Right cardiac atrium (tissue), 5 donors: ENCODE measurements around the gene SIKE1. TPM values are rescaled to one million over a fixed set of nuclear protein-coding genes. Genes with fewer than 3 reads are reported as not detected.
"Not testable (repeated sequence)": the region's sequence is repeated elsewhere in the genome, so short reads cannot be mapped to it uniquely, and the experiment has no call there.

Experiments
- ATAC-seq, 2 donors: fragments of 200-7000 bp; cut with Tn5 transposase; one replicate each; pipeline versions ENCODE4 v1.8.0 to v1.9.1; 2020; ENCODE audit warnings: moderate library complexity in 2 of 2, mild to moderate bottlenecking in 1 of 2
- DNase-seq, 3 donors: peaks; one replicate each; pipeline ENCODE4 v3.0.0-alpha.2; 2020
- H3K27ac ChIP-seq: one replicate; pipeline ENCODE4 v1.5.1; 2013; ENCODE audit warnings: mild to moderate bottlenecking, low read length, control low read depth, moderate library complexity
- H3K27me3 ChIP-seq: one replicate; pipeline ENCODE4 v1.6.1; 2013; ENCODE audit not compliant: control insufficient read depth, insufficient read depth
- H3K4me1 ChIP-seq: one replicate; pipeline ENCODE4 v1.6.1; 2013; ENCODE audit warnings: low read length; ENCODE audit not compliant: control insufficient read depth, insufficient read depth
- H3K4me3 ChIP-seq: one replicate; pipeline ENCODE4 v1.5.1; 2013; ENCODE audit warnings: low read length, control low read depth
- H3K9me3 ChIP-seq: one replicate; pipeline ENCODE4 v1.6.1; 2013; ENCODE audit warnings: low read length; ENCODE audit not compliant: control insufficient read depth
- WGBS: extraction: QIAGEN DNeasy Blood & Tissue Kit; methylation state at CpG from one replicate; pipeline ENCODE4 v1.1.7; 2013; 5-methylcytosine and 5-hydroxymethylcytosine counted together
- intact Hi-C, 4 donors: fragments of 100-400 bp; cut with DNase I; formaldehyde crosslinking; loops; one replicate each; pipeline versions ENCODE4 v1.11.0 to v1.14.0; 2022 to 2023
- long read RNA-seq, 4 donors: library from polyadenylated mRNA; unstranded; transcript quantifications; one replicate each; pipeline ENCODE4 v2.0.0, GENCODE V29; 2020 to 2021
- polyA plus RNA-seq: library from polyadenylated mRNA; stranded (reverse); fragments of 200-250 nt; gene quantifications from one replicate; pipeline ENCODE4 v1.2.3, GENCODE V29; 2013
- total RNA-seq, 4 donors: library from RNA; stranded (reverse); fragmentation: NEBNext Ultra II Directional; extraction: Animal tissue kit (Norgen Biotek cat#: 25700); gene quantifications; one replicate each; pipeline ENCODE4 v1.2.1, GENCODE V29; 2021
- donor health status: healthy with polysubstance abuse.
- donor health status: DM: no; HTN: yes; CAD: no.
- donor health status: DM: no; HTN: no; CAD: no.
- donor health status: DM: no; HTN: yes; CAD: no; lungs with severe emphysema.
- donor health status: DM: yes; HTN: yes; CAD: no.

Gene SIKE1
- total RNA-seq (10 to 100 TPM; 31.3 to 36.9 (median 34.7) TPM), polyA plus RNA-seq (17.9 TPM)
- long read RNA-seq, donor 1, transcript SIKE1-201 (5 exons, 2,190 nt) = major isoform, 9 of 13 reads
- long read RNA-seq, donor 1, partial matches to known transcripts = 0 of 13 reads
- long read RNA-seq, donor 1, other reads (novel, unspliced or antisense) = 2 of 13 reads
- long read RNA-seq, donor 2, partial matches to known transcripts = 0 of 5 reads
- long read RNA-seq, donor 2, other reads (novel, unspliced or antisense) = 2 of 5 reads
- long read RNA-seq, donor 3, full-length matches to known transcripts = 31 of 38 reads
- long read RNA-seq, donor 3, partial matches to known transcripts = 4 of 38 reads
- long read RNA-seq, donor 3, other reads (novel, unspliced or antisense) = 3 of 38 reads
- long read RNA-seq, donor 4, partial matches to known transcripts = 1 of 8 reads
- long read RNA-seq, donor 4, other reads (novel, unspliced or antisense) = 1 of 8 reads

DNA sequence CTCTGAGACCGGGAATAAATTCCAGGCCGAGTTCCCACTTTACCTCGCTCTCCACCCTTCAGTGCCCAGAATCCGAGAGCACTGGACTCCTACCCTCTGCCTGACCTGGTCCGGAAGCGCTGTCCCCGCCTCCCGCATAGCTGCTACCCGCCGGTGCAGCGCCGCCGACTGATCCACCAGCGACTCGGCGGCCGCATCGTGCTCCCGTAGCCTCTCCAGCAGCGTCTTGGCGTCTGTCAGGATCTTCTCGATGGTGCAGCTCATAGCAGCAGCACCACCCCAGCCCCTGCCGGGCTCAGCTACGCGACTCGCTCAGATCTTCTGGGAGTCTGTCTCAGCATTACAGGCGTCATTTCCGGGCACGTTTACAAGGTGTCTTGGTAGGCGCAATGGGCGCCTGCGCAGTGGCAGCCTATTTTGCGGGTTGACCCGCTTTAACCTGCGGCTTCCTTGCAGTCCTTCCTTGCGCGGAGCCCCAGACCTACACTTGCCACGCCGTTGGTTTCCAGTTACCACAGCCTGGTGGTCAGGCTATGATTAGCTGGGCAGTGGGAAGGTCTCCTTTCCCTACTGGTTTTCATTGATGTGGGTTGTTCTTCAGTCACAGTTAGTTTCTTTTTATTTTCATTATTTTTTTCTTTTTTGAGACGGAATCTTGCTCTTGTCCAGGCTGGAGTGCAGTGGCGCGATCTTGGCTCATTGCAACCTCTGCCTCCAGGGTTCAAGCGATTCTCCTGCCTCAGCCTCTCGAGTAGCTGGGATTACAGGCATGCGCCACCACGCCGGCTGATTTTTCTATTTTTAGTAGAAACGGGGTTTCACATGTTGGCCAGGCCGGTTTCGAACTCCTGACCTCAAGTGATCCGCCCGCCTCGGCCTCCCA lies at the start of gene SIKE1:
Gene SIKE1 (minus strand): TSS at position 342 of the 883 bp plus-strand sequence. CDS start 78 bp downstream, at position 264.
- Histone ChIP-seq H3K27me3 (no peaks in the 10 kb centered on the region), H3K4me3 (peak within 1 kb of the TSS; percentile 77), H3K27ac (peak within 1 kb of the TSS; percentile 88), H3K4me1 (no peaks in the 10 kb centered on the region), H3K9me3 (no peaks in the 10 kb centered on the region)
- peak; percentile 99 for ATAC-seq
- 19% methylated on average over 53 of the region's 53 CpGs for WGBS
- peak; percentile 95 to 97 (median 95) for DNase-seq
- intact Hi-C loops = no loop called here

- H3K27me3 ChIP-seq, H3K27ac ChIP-seq, H3K9me3 ChIP-seq, ATAC-seq, H3K4me3 ChIP-seq, intact Hi-C loops, DNase-seq, H3K4me1 ChIP-seq: not testable (repeated sequence)
- WGBS = 70% methylated on average over 1 of the region's 1 CpG
Observed at GRCh38 chr1:114830075-114830474, 49.6 kb upstream of the SIKE1 start.

- Histone ChIP-seq H3K9me3 (no peaks in the 10 kb centered on the region), H3K27me3 (no peaks in the 10 kb centered on the region), H3K27ac (no peak overlapping the region), H3K4me3 (no peak overlapping the region), H3K4me1 (no peaks in the 10 kb centered on the region)
- intact Hi-C loops = no loop called here
- ATAC-seq = no peak
- WGBS = 82% methylated on average over 5 of the region's 5 CpGs
- DNase-seq = no peak
Observed at GRCh38 chr1:114828251-114828650, 47.8 kb upstream of the SIKE1 start.

GRCh38 chr1:114821978-114822377 lies 41.5 kb upstream of the SIKE1 start:
- Histone ChIP-seq H3K4me3 (no peak overlapping the region), H3K4me1 (no peaks in the 10 kb centered on the region), H3K27ac (no peak overlapping the region), H3K27me3 (no peaks in the 10 kb centered on the region), H3K9me3 (no peaks in the 10 kb centered on the region)
- DNase-seq (no peak), ATAC-seq (no peak)
- intact Hi-C loops = no loop called here

DNA sequence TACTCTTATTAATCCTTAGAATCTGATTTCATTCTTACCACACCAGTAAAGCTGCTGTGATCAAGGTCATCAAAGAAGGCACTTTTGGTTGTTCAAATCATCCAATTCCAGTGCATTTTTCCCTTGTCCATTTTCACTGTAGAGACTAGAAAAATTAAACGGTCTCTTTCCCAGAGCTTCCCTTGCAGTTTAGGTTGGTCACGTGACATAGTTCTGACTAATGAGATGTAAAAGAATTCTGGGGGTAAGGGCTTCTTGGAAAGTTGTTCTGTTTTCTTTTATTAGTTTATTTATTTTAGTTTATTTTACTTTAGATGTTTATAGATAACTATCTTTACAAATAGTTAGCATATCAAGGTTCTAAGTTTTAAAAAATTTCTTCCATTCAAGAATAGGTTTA lies 39.9 kb upstream of the SIKE1 start:
- intact Hi-C loops = no loop called here
- H3K4me3 ChIP-seq = no peak overlapping the region
- DNase-seq = no peak
- WGBS = 84% methylated on average over 2 of the region's 2 CpGs
- no peaks in the 10 kb centered on the region for H3K27me3 ChIP-seq
- H3K27ac ChIP-seq = no peak overlapping the region
- H3K9me3 ChIP-seq = no peaks in the 10 kb centered on the region
- ATAC-seq = no peak
- no peaks in the 10 kb centered on the region for H3K4me1 ChIP-seq

DNA sequence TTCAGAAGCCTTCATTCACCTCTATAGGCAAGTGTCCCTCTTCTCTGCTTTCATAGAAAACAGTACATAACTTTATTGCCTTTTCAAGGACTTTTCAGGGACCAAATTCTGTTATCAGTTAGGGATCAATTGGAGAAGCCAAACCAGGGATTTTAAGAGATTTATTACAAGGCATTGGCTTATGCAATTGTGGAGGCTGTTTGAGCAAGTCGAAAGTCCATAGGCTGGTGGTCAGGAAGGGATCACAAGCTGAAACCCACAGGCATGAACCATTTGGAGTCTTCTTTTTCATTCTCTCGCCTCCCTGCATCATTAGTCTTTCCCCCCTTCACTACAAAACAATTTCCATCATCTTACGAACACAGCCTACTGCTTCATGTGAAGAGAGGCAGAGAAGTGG lies 39.4 kb upstream of the SIKE1 start:
- intact Hi-C loops = no loop called here
- DNase-seq (no peak), ATAC-seq (no peak)
- no peaks in the 10 kb centered on the region for H3K27me3 ChIP-seq
- no peak overlapping the region for H3K4me3 ChIP-seq
- WGBS = 67% methylated on average over 3 of the region's 3 CpGs
- no peak overlapping the region for H3K27ac ChIP-seq
- H3K4me1 ChIP-seq = no peaks in the 10 kb centered on the region
- no peaks in the 10 kb centered on the region for H3K9me3 ChIP-seq

DNA sequence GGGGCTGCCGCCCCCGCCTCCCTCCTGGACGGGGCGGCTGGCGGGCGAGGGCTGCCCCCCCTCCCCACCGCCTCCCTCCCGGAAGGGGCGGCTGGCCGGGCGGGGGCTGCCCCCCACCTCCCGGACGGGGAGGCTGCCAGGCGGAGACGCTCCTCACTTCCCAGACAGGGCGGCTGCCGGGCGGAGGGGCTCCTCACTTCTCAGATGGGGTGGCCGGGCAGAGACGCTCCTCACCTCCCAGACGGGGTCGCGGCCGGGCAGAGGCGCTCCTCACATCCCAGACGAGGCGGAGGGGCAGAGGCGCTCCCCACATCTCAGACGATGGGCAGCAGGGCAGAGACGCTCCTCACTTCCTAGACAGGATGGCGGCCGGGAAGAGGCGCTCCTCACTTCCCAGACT lies 24.0 kb upstream of the SIKE1 start:
- ATAC-seq, intact Hi-C loops, H3K4me1 ChIP-seq, H3K9me3 ChIP-seq, H3K4me3 ChIP-seq, H3K27ac ChIP-seq, H3K27me3 ChIP-seq: not testable (repeated sequence)
- WGBS = 93% methylated on average over 29 of the region's 33 CpGs
- peak in 1 of 3 donors; percentile 23 for DNase-seq

- no peak for DNase-seq
- intact Hi-C loops = no loop called here
- H3K4me3 ChIP-seq = no peak overlapping the region
- no peak overlapping the region for H3K27ac ChIP-seq
- no peaks in the 10 kb centered on the region for H3K9me3 ChIP-seq
- WGBS = 59% methylated on average over 3 of the region's 3 CpGs
- peaks cover 2% of the 10 kb centered on the region for H3K27me3 ChIP-seq
- no peaks in the 10 kb centered on the region for H3K4me1 ChIP-seq
- ATAC-seq = no peak
Observed at GRCh38 chr1:114803001-114803400, 22.5 kb upstream of the SIKE1 start.

- Histone ChIP-seq H3K27ac (no peak overlapping the region), H3K9me3 (no peaks in the 10 kb centered on the region), H3K4me3 (no peak overlapping the region), H3K4me1 (no peaks in the 10 kb centered on the region), H3K27me3 (peaks cover 2% of the 10 kb centered on the region)
- WGBS = 90% methylated on average over 2 of the region's 2 CpGs
- no peak for ATAC-seq
- DNase-seq = no peak
- intact Hi-C loops = no loop called here
Observed at GRCh38 chr1:114794038-114794437, 13.6 kb upstream of the SIKE1 start.

GRCh38 chr1:114790581-114790980 lies 10.1 kb upstream of the SIKE1 start:
- H3K4me1 ChIP-seq, ATAC-seq, intact Hi-C loops, H3K27ac ChIP-seq, H3K4me3 ChIP-seq, H3K9me3 ChIP-seq, H3K27me3 ChIP-seq: not testable (repeated sequence)
- 93% methylated on average over 24 of the region's 25 CpGs for WGBS
- peak in 2 of 3 donors; percentile 25 to 36 for DNase-seq

- DNase-seq, ATAC-seq, intact Hi-C loops, H3K27ac ChIP-seq, H3K4me1 ChIP-seq, H3K27me3 ChIP-seq, H3K4me3 ChIP-seq, H3K9me3 ChIP-seq: not testable (repeated sequence)
- 90% methylated on average over 1 of the region's 1 CpG for WGBS
Observed at GRCh38 chr1:114786440-114786839, 6.0 kb upstream of the SIKE1 start.
